ENCODE results near the gene TSHZ2. TPM values are rescaled to one million over a fixed set of nuclear protein-coding genes. Genes with fewer than 3 reads are reported as not detected.
A peak's percentile ranks its signal among the peaks of the same experiment; 100 is the strongest.

Gene TSHZ2
- total and polyA plus RNA-seq, 9 of the 15 experiments (the other 6 are each of a cell fraction or from before 2014, with no cell fraction given), result 0.03 to 0.20 (median 0.05) TPM; not detected in 4

GRCh38 chr20:53162251-53162835 is 190.2 kb downstream of the TSHZ2 start (continued):
- no peak for TF ChIP-seq RBM39 (optimal IDR thresholded peaks at IDR 0.05; ENCODE audit: low read depth, low read length)
- TF ChIP-seq ZNF384 (IDR thresholded peaks at IDR 0.05; ENCODE audit: low read depth, low read length), result no peak
- TF ChIP-seq RBM25 (IDR thresholded peaks at IDR 0.05; ENCODE audit: low read depth, low read length, severe bottlenecking), result no peak
- TF ChIP-seq FOXA1 (IDR thresholded peaks at IDR 0.05; ENCODE audit: borderline replicate concordance), result no peak
- peak in 1 of 2 experiments; percentile 63; a peak in 1 of 4 replicates for TF ChIP-seq KDM1A (IDR thresholded peaks at IDR 0.05)
- TF ChIP-seq SOX6 (IDR thresholded peaks at IDR 0.05), result peak; percentile 79
- TF ChIP-seq CXXC5 (CRISPR knock-in tag; IDR thresholded peaks at IDR 0.05), result peak; percentile 62
- TF ChIP-seq HMG20A (CRISPR knock-in tag; conservative IDR thresholded peaks at IDR 0.05), result no peak
- TF ChIP-seq POLR2H (tag; IDR thresholded peaks at IDR 0.05; ENCODE audit: low read depth), result 0 out of 2 replicates have a peak, but pooled peaks have one; percentile 46
- TF ChIP-seq ZNF699 (CRISPR knock-in tag; IDR thresholded peaks at IDR 0.05; ENCODE audit: insufficient replicate concordance), result no peak
- peak; percentile 48 to 64 for TF ChIP-seq AFF1 (IDR thresholded peaks at IDR 0.05; ENCODE audit: low read depth in 1 of 2, partially characterized antibody in 2 of 2)
- TF ChIP-seq MAFK (IDR thresholded peaks at IDR 0.05; ENCODE audit: low read length), result no peak
- TF ChIP-seq SMAD4 (CRISPR knock-in tag; conservative IDR thresholded peaks at IDR 0.05), result 0 out of 2 replicates have a peak, but pooled peaks have one; percentile 38
- TF ChIP-seq MTA2 (IDR thresholded peaks at IDR 0.05; ENCODE audit: low read depth), result peak; percentile 34; the same call in 1 of the 2 replicates
- peak; percentile 54 for TF ChIP-seq EP400 (IDR thresholded peaks at IDR 0.05)
- no peak for TF ChIP-seq PYGO2 (tag; IDR thresholded peaks at IDR 0.05)
- TF ChIP-seq KAT7 (CRISPR knock-in tag; IDR thresholded peaks at IDR 0.05; ENCODE audit: borderline replicate concordance), result no peak
- TF ChIP-seq TBL1XR1 (IDR thresholded peaks at IDR 0.05; ENCODE audit: low read length in 2 of 2), result 0 out of 4 replicates have a peak, but pooled peaks of 1 of the 2 experiments have one; percentile 19
- TF ChIP-seq XRCC3 (IDR thresholded peaks at IDR 0.05), result no peak
- TF ChIP-seq MIER1 (IDR thresholded peaks at IDR 0.05; ENCODE audit: low read depth), result no peak
- TF ChIP-seq MAX (CRISPR knock-in tag; IDR thresholded peaks at IDR 0.05), result peak; percentile 20; the same call in 1 of the 2 replicates
- TF ChIP-seq ZBTB2 (IDR thresholded peaks at IDR 0.05), result no peak; the same call in 1 of the 2 replicates
